ENCODE results near the gene CYLD.

- TF ChIP-seq USF1 (IDR thresholded peaks at IDR 0.05) = no peak
- no peak for TF ChIP-seq CREB1 (IDR thresholded peaks at IDR 0.05; ENCODE audit: low read depth)
Measured at GRCh38 chr16:50712956-50713355, 28.9 kb upstream of the CYLD start.
